Breast epithelium (tissue), 3 donors: Measurements from ENCODE around the gene CACNA1I.

ENCODE experiments used
- CTCF ChIP-seq, 3 donors: fragments of 450-650 bp; IDR thresholded peaks; one replicate each; pipeline ENCODE4 v1.5.1; 2016 to 2017; ENCODE audit warnings: antibody characterized with exemption in 3 of 3, mild to moderate bottlenecking in 3 of 3, moderate library complexity in 3 of 3
- POLR2A ChIP-seq: fragments of 450-650 bp; IDR thresholded peaks from one replicate; pipeline ENCODE4 v1.6.1; 2016; ENCODE audit warnings: antibody characterized with exemption, mild to moderate bottlenecking, moderate library complexity

- no peak for TF ChIP-seq CTCF (IDR thresholded peaks at IDR 0.05)
- TF ChIP-seq POLR2A, result peak; percentile 82
These were observed 38.1 kb upstream of the CACNA1I start, which contains the start of gene RPS19BP1 for GRCh38 chr22:39532215-39533073.
